GM21390 (cell line): ENCODE results near the gene RCL1.
"Not testable (repeated sequence)": the region's sequence is repeated elsewhere in the genome, so short reads cannot be mapped to it uniquely, and the experiment has no call there.

Experiments used
- ATAC-seq: cut with Tn5 transposase; IDR thresholded peaks from one replicate; pipeline ENCODE4 v1.9.1; 2021; ENCODE audit not compliant: unreplicated experiment

RCL1 gene

DNA sequence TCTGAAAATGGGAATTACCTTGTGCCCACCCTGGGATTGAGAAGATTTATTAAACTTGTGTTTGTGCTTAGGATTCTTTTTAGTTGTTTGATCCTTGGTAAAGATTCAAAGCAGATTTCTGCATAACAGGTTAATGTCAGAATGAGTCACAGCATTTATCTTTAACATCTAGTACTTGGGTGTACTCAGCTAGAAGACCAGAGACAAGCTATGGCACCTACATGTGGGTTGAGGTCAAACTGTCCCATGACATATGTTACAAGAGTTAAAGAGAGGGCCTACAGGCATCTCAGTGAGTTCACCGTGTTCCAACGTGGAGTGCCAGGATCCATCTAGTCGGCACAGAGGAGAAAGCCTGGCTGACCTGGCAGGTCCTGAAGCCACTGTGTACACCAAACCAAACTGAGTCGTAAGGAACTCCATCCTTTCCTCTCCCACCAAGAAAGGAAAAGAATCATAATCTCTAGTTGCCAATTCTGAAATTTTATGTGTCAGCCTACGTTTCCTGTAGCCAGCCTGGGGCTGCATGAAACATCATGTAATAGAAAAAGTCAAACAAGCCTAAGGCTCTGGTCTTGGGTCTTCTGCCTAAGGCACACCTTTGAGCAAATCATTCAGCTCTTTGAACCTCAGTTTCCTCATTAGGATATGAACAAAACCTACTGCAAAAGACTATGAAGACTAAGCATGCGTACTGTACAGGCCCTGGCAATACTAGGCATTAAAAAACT is 73.7 kb downstream of the RCL1 start:
- no peak for ATAC-seq

DNA sequence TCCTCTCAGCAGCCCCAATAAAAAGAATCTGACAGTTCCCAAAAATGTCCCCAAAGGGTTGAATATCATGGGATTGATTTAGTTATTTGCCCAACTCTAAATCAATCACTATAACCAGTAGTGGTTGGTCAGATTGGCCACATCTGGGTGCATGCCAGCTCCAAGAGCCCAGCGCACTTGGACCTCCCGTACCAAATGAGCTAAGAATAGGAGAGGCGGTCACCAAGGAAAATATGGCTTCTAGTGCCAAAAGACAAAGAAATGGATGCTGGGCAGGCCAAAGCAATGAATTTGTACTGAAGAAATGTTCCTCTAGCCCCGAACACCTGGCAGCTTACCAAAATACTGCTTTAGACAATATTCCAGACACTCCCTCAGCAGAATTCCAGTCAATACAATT is 80.3 kb downstream of the RCL1 start:
- no peak for ATAC-seq

DNA sequence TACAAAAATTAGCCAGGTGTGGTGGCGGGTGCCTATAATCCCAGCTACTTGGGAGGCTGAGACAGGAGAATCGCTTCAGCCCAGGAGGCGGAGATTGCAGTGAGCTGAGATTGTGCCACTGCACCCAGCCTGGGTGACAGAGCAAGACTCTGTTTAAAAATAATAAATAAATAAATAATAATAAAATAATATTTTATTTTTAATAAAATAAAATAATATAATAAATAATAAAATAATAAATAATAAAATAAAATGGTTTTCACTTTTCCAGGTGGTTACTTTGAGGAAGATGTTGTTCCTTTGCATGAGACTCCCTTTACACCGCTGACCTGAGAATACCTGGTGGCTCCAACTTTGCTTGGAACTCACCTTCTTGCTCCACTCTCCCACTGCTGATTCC is 82.8 kb downstream of the RCL1 start:
- no peak for ATAC-seq

DNA sequence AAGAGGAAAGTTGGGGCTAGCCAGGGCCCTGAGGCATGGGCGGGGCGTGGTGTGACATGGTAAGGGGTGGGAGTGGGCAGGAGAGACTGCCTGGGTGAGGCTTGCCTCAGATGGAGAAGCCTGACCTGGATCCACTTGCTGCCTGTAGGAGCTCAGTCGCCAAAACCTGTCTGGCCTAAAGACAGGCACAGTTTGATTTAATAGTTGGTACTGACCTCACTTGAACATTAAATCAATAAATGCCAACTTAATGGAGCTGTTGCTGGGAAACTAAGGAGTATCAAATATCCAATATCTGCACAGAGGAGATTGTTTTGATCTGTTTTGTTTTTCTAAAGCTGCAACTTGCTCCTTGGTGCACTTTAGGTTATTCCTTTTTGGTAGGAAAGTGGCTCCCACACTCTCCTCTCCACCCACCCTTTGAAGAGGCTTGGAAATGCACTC is 86.4 kb downstream of the RCL1 start:
- no peak for ATAC-seq

DNA sequence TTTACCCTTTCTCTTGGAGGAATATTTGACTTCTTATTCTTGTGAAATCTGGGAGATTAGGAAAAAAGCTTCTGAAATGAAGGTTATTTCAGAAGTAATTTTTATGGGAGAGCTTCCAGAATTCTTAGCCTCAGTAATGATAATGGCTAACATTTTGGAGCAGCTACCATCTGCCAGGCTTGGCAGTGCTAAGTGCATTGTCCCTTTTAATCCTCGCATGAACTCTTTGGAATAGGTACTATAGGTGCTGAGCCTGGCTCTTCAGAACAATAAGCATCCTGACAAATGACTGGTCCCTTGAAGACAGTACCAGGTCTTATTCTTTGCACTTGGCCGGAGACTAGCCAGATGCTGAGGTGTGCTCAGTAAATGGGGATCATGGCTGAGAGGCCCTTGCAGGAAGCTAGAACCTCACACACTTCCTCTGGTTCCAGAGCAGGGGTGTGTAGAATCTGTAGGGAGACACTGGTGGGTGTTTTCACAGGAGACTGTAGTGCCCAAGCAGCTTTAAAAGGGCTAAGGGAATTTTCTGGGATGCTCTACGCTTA is 90.7 kb downstream of the RCL1 start:
- no peak for ATAC-seq

DNA sequence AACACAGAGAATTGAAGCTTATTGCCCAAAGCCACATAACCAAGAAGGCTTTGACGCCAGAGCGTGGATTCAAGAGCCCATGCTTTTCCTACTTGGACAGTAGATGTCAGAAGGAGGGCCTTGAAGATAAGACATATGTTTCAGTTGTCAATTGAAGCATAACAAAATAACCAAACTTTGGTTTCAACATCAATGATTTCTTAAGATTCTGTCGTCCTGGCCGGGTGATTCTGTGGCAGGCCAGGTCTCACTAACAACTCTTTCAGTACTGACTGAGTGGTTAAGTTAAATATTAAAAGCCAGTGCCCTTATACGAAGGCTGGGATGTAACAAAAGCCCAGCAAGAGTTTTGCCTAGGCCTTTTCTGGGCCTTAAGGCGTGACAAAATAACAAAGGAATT is 94.0 kb downstream of the RCL1 start:
- peak; percentile 98 for ATAC-seq

DNA sequence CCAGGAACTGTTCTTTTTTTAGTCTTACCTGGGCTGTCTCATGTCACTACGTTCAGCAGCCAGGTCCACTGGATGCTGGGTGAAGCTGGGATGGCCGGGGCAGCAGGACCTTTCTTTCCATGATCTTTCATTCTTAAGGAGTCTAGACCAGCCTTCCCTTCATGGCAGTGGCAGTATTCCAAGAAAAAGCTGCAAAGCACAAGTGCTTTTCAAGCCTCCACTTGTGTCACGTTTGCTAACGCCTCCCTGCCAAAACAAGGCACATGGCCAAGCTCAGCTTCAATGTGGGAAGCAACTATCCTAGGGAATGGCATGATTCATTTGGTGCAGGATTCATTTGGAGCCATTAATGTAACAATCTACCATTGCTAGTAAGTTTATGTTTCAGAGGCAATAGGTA is 94.8 kb downstream of the RCL1 start:
- no peak for ATAC-seq

DNA sequence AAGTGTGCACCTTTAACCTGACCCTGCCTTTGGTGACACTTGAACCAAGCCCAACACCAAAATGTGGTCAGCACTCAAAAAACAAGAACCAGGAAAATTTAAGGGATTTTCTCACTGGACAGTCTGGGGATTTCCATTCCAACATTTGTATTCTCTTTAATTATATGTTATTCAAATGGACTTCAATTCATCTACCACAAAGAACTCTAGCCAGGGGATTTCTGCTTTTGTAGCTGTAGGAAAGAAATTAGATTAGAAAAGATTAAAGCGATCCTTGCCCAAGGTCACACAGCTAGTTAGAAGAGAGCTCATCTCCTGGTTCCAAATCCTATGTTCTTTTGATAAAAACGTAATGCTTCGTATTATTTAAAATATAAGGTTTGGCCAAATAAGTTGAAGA is 97.5 kb downstream of the RCL1 start:
- no peak for ATAC-seq

DNA sequence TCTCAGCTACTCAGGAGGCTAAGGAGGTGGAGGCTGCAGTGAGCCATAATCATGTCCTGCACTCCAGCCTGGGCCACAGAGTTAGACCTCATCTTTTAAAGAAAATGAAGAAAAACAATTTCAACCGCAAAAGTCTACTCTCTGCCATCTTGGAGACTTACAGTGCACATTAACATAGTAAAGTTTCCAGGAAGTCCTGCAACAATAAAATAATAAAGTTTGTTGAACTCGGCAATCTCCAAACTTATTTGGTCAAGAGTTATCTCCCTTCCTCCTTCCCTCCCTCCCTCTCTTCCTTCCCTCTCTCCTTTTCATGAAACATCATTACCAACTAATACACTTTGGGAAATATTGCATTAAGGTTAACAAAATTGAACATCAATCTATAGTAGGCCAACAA is 98.2 kb downstream of the RCL1 start:
- no peak for ATAC-seq

DNA sequence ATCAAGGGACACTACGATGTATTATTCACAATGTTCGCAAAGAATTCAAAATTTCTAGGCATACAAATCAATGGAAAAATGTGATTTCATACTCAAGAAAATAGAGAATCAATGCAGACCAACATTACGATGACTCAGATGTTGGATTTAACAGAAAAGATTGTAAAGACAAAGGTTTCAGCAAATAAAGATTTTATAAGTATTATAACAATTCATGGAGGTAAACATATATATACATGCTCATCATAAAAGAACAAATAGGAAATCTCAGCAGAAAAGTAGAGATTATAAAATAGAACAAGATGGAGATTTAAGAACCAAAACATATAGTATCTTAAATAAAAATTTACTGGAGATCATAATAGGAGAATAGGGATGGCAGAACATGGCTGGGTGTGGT is 98.9 kb downstream of the RCL1 start:
- no peak for ATAC-seq

DNA sequence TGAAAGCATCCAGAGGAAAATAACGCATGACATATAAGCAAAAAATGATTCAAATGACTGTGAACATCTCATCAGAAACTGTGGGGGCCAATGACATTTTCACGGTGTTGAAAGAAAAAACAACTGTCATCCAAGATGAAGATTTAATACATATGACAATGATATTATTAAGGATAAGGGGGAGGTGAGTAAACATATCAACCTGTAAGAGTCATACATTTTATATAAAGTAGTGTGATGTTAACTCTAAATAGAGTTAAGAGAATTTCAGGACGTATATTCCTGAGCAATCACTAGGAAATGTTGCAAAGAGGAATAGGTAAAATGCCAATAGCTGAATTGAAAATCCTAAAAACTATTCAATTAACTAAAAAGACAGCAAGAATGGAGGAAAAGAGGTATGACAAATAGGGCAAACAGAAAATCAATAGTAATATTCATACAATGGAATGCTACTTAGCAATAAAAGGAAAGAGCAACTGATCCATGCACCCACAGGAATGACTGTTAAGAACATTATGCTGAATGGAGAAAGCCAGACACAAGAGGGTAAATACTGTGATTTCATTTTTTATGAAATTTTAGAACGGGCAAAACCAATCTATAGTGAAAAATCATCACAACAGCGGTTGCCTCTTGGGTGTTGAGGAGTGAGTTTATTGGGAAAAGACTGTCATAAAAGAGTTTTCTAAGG is 99.9 kb downstream of the RCL1 start:
- no peak for ATAC-seq

DNA sequence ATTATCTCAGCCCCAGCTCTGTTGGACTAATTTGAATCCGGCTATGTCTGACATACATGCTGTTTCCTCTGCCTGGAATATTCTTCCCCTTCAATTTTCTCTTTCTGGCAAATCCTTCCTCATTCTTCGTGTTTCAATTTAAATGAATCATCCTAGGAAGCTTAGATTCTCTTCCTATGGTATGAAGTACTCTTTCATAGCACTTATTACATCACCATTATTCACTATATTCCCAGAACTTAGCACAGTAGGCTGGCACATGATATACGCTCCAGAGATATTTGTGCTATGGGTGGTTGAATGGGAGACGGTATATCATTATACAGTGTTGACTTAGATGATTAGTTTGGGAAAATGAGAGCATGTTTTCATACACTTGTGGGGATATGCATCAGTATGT is 101.3 kb downstream of the RCL1 start:
- no peak for ATAC-seq

DNA sequence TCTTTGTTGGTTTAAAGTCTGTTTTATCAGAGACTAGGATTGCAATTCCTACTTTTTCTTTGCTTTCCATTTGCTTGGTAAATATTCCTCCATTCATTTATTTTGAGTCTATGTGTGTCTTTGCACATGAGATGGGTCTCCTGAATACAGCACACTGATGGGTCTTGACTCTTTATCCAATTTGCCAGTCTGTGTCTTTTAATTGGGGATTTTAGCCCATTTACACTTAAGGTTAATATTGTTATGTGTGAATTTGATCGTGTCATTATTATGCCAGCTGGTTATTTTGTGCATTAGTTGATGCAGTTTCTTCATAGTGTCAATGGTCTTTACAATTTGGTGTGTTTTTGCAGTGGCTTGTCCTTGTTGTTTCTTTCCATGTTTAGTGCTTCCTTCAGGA is 107.1 kb downstream of the RCL1 start:
- ATAC-seq: not testable (repeated sequence)

DNA sequence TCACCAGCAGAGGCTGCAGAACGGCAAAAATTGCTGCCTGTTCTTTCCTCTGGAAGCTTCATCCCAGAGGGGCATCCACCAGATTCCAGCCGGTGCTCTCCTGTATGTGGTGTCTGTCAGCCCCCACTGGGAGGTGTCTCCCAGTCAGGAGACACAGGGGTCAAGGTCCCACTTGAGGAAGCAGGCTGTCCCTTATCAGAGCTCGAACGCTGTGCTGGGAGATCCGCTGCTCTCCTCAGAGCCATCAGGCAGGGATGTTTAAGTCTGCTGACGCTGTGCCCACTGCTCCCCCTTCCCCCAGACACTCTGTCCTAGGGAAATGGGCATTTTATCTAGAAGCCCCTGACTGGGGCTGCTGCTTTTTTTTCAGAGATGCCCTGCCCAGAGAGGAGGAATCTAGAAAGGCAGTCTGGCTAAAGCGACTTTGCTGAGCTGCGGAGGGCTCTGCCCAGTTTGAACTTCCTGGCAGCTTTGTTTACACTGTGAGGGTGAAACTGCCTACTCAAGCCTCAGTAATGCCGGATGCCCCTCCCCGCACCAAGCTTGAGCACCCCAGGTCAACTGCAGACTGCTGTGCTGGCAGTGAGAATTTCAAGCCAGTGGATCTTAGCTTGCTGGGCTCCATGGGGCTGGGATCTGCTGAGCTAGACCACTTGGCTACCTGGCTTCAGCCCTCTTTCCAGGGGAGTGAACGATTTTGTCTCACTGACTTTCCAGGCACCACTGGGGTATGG is 108.8 kb downstream of the RCL1 start:
- not testable (repeated sequence) for ATAC-seq

DNA sequence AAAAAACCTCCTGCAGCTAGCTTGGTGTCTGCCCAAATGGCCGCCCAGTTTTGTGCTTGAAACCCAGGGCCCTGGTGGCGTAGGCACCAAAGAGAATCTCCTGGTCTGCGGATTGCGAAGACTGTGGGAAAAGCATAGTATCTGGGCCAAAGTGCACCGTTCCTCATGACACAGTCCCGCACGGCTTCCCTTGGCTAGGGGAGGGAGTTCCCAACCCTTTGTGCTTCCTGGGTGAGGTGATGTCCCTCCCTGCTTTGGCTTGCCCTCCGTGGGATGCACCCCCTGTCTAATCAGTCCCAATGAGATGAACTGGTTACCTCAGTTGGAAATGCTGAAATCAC is 109.4 kb downstream of the RCL1 start:
- ATAC-seq: no peak

DNA sequence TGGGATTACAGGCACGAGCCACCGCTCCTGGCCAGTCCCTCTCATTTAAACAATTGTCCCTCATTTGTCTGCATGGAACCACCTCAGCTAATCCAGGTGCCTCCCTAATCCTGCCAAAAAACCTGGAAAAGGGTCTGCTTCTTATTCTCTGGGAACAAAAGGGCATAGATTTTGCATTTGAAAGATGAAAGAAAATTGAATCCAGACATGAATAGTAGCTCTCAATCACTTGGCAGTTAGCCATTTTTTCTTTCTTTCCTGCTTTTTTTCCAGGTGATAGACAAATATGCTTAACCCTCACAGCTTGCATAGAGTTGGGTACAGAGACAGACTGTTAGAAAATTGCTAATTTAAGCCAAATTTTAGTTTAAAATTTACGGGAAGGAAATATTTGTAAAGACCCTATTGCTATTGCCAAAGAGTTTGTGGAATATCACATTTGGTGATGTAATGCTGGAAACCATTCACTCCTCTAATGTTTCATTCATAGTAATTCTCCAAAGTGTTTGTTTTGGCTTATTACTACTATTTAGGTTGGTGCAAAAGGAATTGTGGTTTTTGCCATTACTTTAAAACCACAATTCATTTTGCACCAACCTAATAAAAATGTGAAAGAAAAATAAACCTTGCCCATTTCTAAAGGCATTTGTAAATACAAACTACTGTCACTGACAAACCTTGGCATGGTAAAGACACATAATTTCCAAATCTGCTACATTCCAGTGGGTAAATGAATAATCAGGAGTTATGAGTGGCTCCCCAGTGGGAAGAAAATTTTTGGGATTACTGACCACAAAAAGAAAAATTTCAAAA is 111.8 kb downstream of the RCL1 start:
- ATAC-seq: no peak

DNA sequence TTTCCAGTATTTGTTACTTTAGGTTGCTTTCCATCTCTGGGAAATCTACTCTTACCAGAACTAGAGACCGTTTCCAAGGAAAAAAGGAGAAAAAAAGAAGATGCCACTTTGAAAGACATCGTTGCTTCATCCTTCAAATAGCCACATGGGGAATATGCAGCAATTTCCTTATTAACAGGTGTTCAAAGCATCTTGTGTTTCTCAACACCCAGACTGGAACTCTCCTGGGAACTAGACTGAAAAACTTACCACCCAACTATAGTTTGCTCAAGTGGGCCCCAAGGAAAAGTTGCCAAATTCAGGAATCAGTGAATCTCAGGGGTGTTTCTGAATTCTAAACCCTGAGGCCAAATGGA is 112.4 kb downstream of the RCL1 start:
- ATAC-seq: no peak
